MM.1S (cell line): ENCODE measurements around the gene DISC1.
"Not testable (repeated sequence)": the region's sequence is repeated elsewhere in the genome, so short reads cannot be mapped to it uniquely, and the experiment has no call there.

Experiments
- CTCF ChIP-seq: fragments of 300-600 bp; sonication (generic); IDR thresholded peaks from 2 replicates; pipeline ENCODE4 v1.5.1; 2016; ENCODE audit warnings: antibody characterized with exemption, low read length, mixed read lengths
- EZH2 ChIP-seq: fragments of 300-600 bp; sonication (generic); optimal IDR thresholded peaks from 2 replicates; pipeline ENCODE3; 2017; ENCODE audit warnings: low read depth, mild to moderate bottlenecking, antibody characterized with exemption, low read length, mixed read lengths
- EZH2phosphoT487 ChIP-seq: fragments of 300-600 bp; sonication (generic); IDR thresholded peaks from 2 replicates; pipeline ENCODE4 v1.6.1; 2018; ENCODE audit warnings: antibody characterized with exemption, low read length

- TF ChIP-seq CTCF, EZH2, EZH2phosphoT487: not testable (repeated sequence)
Measured at GRCh38 chr1:231728987-231729386, 102.4 kb downstream of the DISC1 start.
